IMR-90 (cell line): Measurements from ENCODE around the gene NAA80. TPM values are rescaled to one million over a fixed set of nuclear protein-coding genes. Genes with fewer than 3 reads are reported as not detected.
A peak's percentile ranks its signal among the peaks of the same experiment; 100 is the strongest.

Experiments
- ATAC-seq: fragments of 200-7000 bp; cut with Tn5 transposase; 2 replicates; pipeline ENCODE4 v1.9.1; 2020; ENCODE audit warnings: low read depth, mild to moderate bottlenecking, moderate library complexity
- BruUV-seq: library from RNA; stranded (reverse); fragments of 400-500 nt; replicated peaks from 2 replicates; lab custom pipeline; 2021; lab: Mats Ljungman, UMichigan
- CTCF ChIA-PET: fragments of 300-600 bp; formaldehyde crosslinking; extraction: SDS; loops from one replicate; lab custom pipeline; 2021; ENCODE audit warnings: antibody characterized with exemption; lab: Yijun Ruan, JAX
- POLR2A ChIA-PET: fragments of 300-600 bp; sonication (Branson Sonifier 250); formaldehyde crosslinking; loops from one replicate; lab custom pipeline; 2022; ENCODE audit warnings: antibody characterized with exemption; ENCODE audit not compliant: unreplicated experiment; lab: Charles Lee
- DNase-seq: peaks from one replicate; pipeline ENCODE4 v3.0.0; 2013
- H2AFZ ChIP-seq: replicated peaks from 2 replicates; pipeline ENCODE3; 2013; ENCODE audit warnings: low read length, mild to moderate bottlenecking; ENCODE audit not compliant: poor library complexity
- H2AK5ac ChIP-seq: 2 replicates; pipeline ENCODE4 v1.6.1; 2013; ENCODE audit warnings: low read depth, low read length, inconsistent platforms
- H2AK9ac ChIP-seq: replicated peaks from 2 replicates; pipeline ENCODE3; 2013; ENCODE audit warnings: mild to moderate bottlenecking, low read depth, low read length, moderate library complexity; ENCODE audit not compliant: poor library complexity
- H2BK120ac ChIP-seq: 2 replicates; pipeline ENCODE4 v1.6.1; 2013; ENCODE audit warnings: low read depth, low read length, inconsistent platforms
- H2BK15ac ChIP-seq: 3 replicates; pipeline ENCODE4 v1.6.1; 2013; ENCODE audit warnings: low read depth, low read length, inconsistent platforms
- H2BK20ac ChIP-seq: 2 replicates; pipeline ENCODE4 v1.6.1; 2013; ENCODE audit warnings: low read depth, mild to moderate bottlenecking, inconsistent platforms, low read length, moderate library complexity
- H2BK5ac ChIP-seq: 2 replicates; pipeline ENCODE4 v1.6.1; 2013; ENCODE audit warnings: mild to moderate bottlenecking, low read depth, low read length, inconsistent platforms; ENCODE audit not compliant: poor library complexity, severe bottlenecking
- H3K14ac ChIP-seq: replicated peaks from 2 replicates; pipeline ENCODE4 v1.6.1; 2013; ENCODE audit warnings: low read depth, low read length, inconsistent platforms
- H3K18ac ChIP-seq: 2 replicates; pipeline ENCODE4 v1.6.1; 2013; ENCODE audit warnings: low read depth, low read length, control low read depth
- H3K23ac ChIP-seq: 2 replicates; pipeline ENCODE4 v1.6.1; 2013; ENCODE audit warnings: low read depth, low read length, inconsistent platforms
- H3K27ac ChIP-seq: 2 replicates; pipeline ENCODE4 v1.5.1; 2013; ENCODE audit warnings: mild to moderate bottlenecking, control low read depth, low read length; ENCODE audit not compliant: insufficient read depth
- H3K27me3 ChIP-seq: 2 replicates; pipeline ENCODE4 v1.6.1; 2013; ENCODE audit warnings: low read length; ENCODE audit not compliant: control insufficient read depth, insufficient read depth
- H3K36me3 ChIP-seq: 2 replicates; pipeline ENCODE4 v1.6.1; 2013; ENCODE audit warnings: low read length, mixed read lengths; ENCODE audit not compliant: control insufficient read depth, insufficient read depth
- H3K4ac ChIP-seq: 2 replicates; pipeline ENCODE4 v1.6.1; 2013; ENCODE audit warnings: low read depth, low read length, inconsistent platforms
- H3K4me1 ChIP-seq: 2 replicates; pipeline ENCODE4 v1.6.1; 2013; ENCODE audit warnings: low read length, mixed read lengths; ENCODE audit not compliant: control insufficient read depth, insufficient read depth
- H3K4me2 ChIP-seq: 2 replicates; pipeline ENCODE4 v1.6.1; 2013; ENCODE audit warnings: low read depth, mild to moderate bottlenecking, control low read depth, low read length, moderate library complexity
- H3K4me3 ChIP-seq: 2 replicates; pipeline ENCODE4 v1.5.1; 2013; ENCODE audit warnings: low read depth, mild to moderate bottlenecking, control low read depth, low read length, moderate library complexity; ENCODE audit not compliant: insufficient read depth
- H3K56ac ChIP-seq: 2 replicates; pipeline ENCODE4 v1.6.1; 2013; ENCODE audit warnings: low read length, inconsistent platforms; ENCODE audit not compliant: insufficient read depth; ENCODE audit errors: extremely low read depth
- H3K79me1 ChIP-seq, 2 experiments: 2 replicates each; pipeline ENCODE4 v1.6.1; 2013; ENCODE audit warnings: low read length in 2 of 2, inconsistent platforms in 1 of 2, low read depth in 1 of 2
- H3K9ac ChIP-seq: 2 replicates; pipeline ENCODE4 v1.6.1; 2013; ENCODE audit warnings: low read depth, low read length, control low read depth
- H3K9me1 ChIP-seq: 2 replicates; pipeline ENCODE4 v1.6.1; 2013; ENCODE audit warnings: low read length, inconsistent platforms; ENCODE audit not compliant: insufficient read depth
- H3K9me3 ChIP-seq: 2 replicates; pipeline ENCODE4 v1.6.1; 2013; ENCODE audit warnings: low read length; ENCODE audit not compliant: control insufficient read depth, insufficient read depth
- H4K20me1 ChIP-seq: 2 replicates; pipeline ENCODE4 v1.6.1; 2013; ENCODE audit warnings: low read length, inconsistent platforms; ENCODE audit not compliant: insufficient read depth
- H4K5ac ChIP-seq: 2 replicates; pipeline ENCODE4 v1.6.1; 2013; ENCODE audit warnings: mild to moderate bottlenecking, low read depth, low read length, control low read depth
- H4K8ac ChIP-seq, 2 experiments: 2 replicates each; pipeline ENCODE4 v1.6.1; 2013; ENCODE audit warnings: low read depth in 2 of 2, low read length in 2 of 2, control low read depth in 1 of 2, inconsistent platforms in 1 of 2
- H4K91ac ChIP-seq: 2 replicates; pipeline ENCODE4 v1.6.1; 2013; ENCODE audit warnings: low read depth, low read length, inconsistent platforms; ENCODE audit not compliant: insufficient read depth
- CEBPB ChIP-seq: IDR thresholded peaks from 2 replicates; pipeline ENCODE4 v1.6.1; 2012; ENCODE audit warnings: low read depth, low read length, improper control_type of control experiment
- RFX5 ChIP-seq: IDR thresholded peaks from 2 replicates; pipeline ENCODE4 v1.8.0; 2012; ENCODE audit warnings: low read depth, mild to moderate bottlenecking, low read length, moderate library complexity
- WGBS, 2 experiments: methylation state at CpG; one replicate each; pipeline versions ENCODE4 v1.1.5 to v1.1.7; 2013; ENCODE audit warnings: missing lambda C conversion rate in 2 of 2; ENCODE audit not compliant: insufficient read length in 1 of 2; ENCODE audit errors: extremely low coverage in 2 of 2; 5-methylcytosine and 5-hydroxymethylcytosine counted together
- dilution Hi-C: fragments of 300-500 bp; cut with HindIII; formaldehyde crosslinking; loops from one replicate; pipeline ENCODE4 v1.14.3; 2018; ENCODE audit warnings: low sequenced_read_pairs; ENCODE audit not compliant: unreplicated experiment
- in situ Hi-C: fragments of 300-500 bp; cut with MboI; formaldehyde crosslinking; loops from 3 replicates; pipeline ENCODE4 v1.14.3; 2019; ENCODE audit warnings: low sequenced_read_pairs, inconsistent platforms, mixed read lengths
- intact Hi-C: fragments of 100-400 bp; cut with micrococcal nuclease; formaldehyde crosslinking; loops from 2 replicates; pipeline ENCODE4 v1.10.0; 2022
- polyA plus RNA-seq, 3 experiments: library from polyadenylated mRNA; depleted of rRNA; stranded (reverse); fragments of >200 nt; gene quantifications; 2 replicates each; pipeline ENCODE4 v1.2.3, GENCODE V29; 2012; ENCODE audit warnings: low replicate concordance in 1 of 3
- total RNA-seq: library from RNA; depleted of rRNA; stranded (reverse); fragments of >200 nt; gene quantifications from 2 replicates; pipeline ENCODE4 v1.2.3, GENCODE V29; 2012

Gene NAA80
- total and polyA plus RNA-seq, 2 of the 4 experiments (the other 2 are of a cell fraction), result 5.0 to 14.4 TPM

GRCh38 chr3:50249457-50249856 lies 49.7 kb downstream of the NAA80 start:
- Histone ChIP-seq H3K23ac (no peak overlapping the region; the same call in 1 of the 2 replicates), H3K27me3 (no peaks in the 10 kb centered on the region), H3K4me3 (no peak overlapping the region), H3K14ac (no peak overlapping the region), H3K9ac (no peak overlapping the region), H4K5ac (no peak overlapping the region), H3K4ac (peak overlapping the region; percentile 44; the same call in 1 of the 2 replicates), H2BK120ac (no peak overlapping the region; the same call in 1 of the 2 replicates), H3K18ac (no peak overlapping the region), H3K36me3 (peaks cover 36% of the 10 kb centered on the region), H3K4me1 (peaks cover 56% of the 10 kb centered on the region), H2AK5ac (peak overlapping the region; percentile 51), H3K9me3 (no peaks in the 10 kb centered on the region), H2BK20ac (no peak overlapping the region), H3K56ac (no peak overlapping the region), H2BK5ac (peak overlapping the region; percentile 76), H3K27ac (peak overlapping the region; percentile 26), H4K91ac (no peak overlapping the region), H2AK9ac (peak overlapping the region; percentile 60), H4K8ac (no peak overlapping the region), H3K79me1 (peaks cover 18 to 90% of the 10 kb centered on the region in 2 experiments), H4K20me1 (peaks cover 85% of the 10 kb centered on the region), H2AFZ (no peak overlapping the region), H3K4me2 (peak overlapping the region; percentile 19; the same call in 1 of the 2 replicates), H3K9me1 (peaks cover 24% of the 10 kb centered on the region), H2BK15ac (no peak overlapping the region)
- no CpG with 5 or more reads among the region's 5 CpGs for WGBS, 2 experiments
- intact Hi-C loops (no loop called here), dilution Hi-C loops (no loop called here), in situ Hi-C loops (no loop called here)
- POLR2A ChIA-PET, result no interaction called here
- no TSS peak for BruUV-seq
- CTCF ChIA-PET, result no interaction called here
- ATAC-seq, result no peak
- no peak for TF ChIP-seq RFX5
- peak; percentile 86 for TF ChIP-seq CEBPB
- no peak for DNase-seq
